ENCODE data around the gene PTPRT.

Gene PTPRT

GRCh38 chr20:42429761-42430458, 759.8 kb downstream of the PTPRT start:
- Histone ChIP-seq H3K4me1 (ENCODE audit: low read length) (no peaks in the 10 kb centered on the region), H3K27ac (ENCODE audit: low read length) (no peak overlapping the region), H3K9ac (ENCODE audit: low read length) (no peak overlapping the region), H3K36me3 (replicated peaks; ENCODE audit: insufficient read depth, low read length) (no peaks in the 10 kb centered on the region), H3F3A (ENCODE audit: insufficient read depth, low read length) (no peaks in the 10 kb centered on the region), H3K9me3 (replicated peaks; ENCODE audit: insufficient read depth, low read length) (no peaks in the 10 kb centered on the region), H4K20me1 (ENCODE audit: insufficient read depth, low read length) (no peaks in the 10 kb centered on the region), H3K9me2 (replicated peaks; ENCODE audit: insufficient read depth, low read length) (no peaks in the 10 kb centered on the region), H3K4me3 (ENCODE audit: low read length) (no peak overlapping the region), H3K4me2 (ENCODE audit: low read depth, low read length) (no peak overlapping the region), H3K27me3 (replicated peaks; ENCODE audit: insufficient read depth, low read length) (no peaks in the 10 kb centered on the region), H2AFZ (ENCODE audit: low read length) (no peak overlapping the region), H3K79me2 (ENCODE audit: low read length) (no peaks in the 10 kb centered on the region)
- TF ChIP-seq EZH2 (optimal IDR thresholded peaks at IDR 0.05; ENCODE audit: low read depth, low read length), result no peak
- TF ChIP-seq CTCF (IDR thresholded peaks at IDR 0.05; ENCODE audit: low read length), result no peak
- TF ChIP-seq EZH2phosphoT487 (IDR thresholded peaks at IDR 0.05; ENCODE audit: low read length), result no peak
- DNase-seq, result no peak

- no peaks in the 10 kb centered on the region for H3K9me2 ChIP-seq (replicated peaks; ENCODE audit: insufficient read depth, low read length)
These were observed 769.7 kb downstream of the PTPRT start for GRCh38 chr20:42419814-42420532.

GRCh38 chr20:42406826-42407225, 782.9 kb downstream of the PTPRT start:
- DNase-seq, result no peak
- H3K9me3 ChIP-seq (replicated peaks; ENCODE audit: insufficient read depth, low read length), result no peaks in the 10 kb centered on the region
- H3K27me3 ChIP-seq (replicated peaks; ENCODE audit: insufficient read depth, low read length), result no peaks in the 10 kb centered on the region
- H3K4me1 ChIP-seq (ENCODE audit: low read length), result no peaks in the 10 kb centered on the region
- no peaks in the 10 kb centered on the region for H3K36me3 ChIP-seq (replicated peaks; ENCODE audit: insufficient read depth, low read length)
- no peaks in the 10 kb centered on the region for H3K79me2 ChIP-seq (ENCODE audit: low read length)
- no peak overlapping the region for H3K4me2 ChIP-seq (ENCODE audit: low read depth, low read length)
- H3K27ac ChIP-seq (ENCODE audit: low read length), result no peak overlapping the region
- TF ChIP-seq CTCF (IDR thresholded peaks at IDR 0.05; ENCODE audit: low read length), result no peak
- TF ChIP-seq EZH2 (optimal IDR thresholded peaks at IDR 0.05; ENCODE audit: low read depth, low read length), result no peak
- TF ChIP-seq EZH2phosphoT487 (IDR thresholded peaks at IDR 0.05; ENCODE audit: low read length), result no peak
- no peak overlapping the region for H3K4me3 ChIP-seq (ENCODE audit: low read length)
- H3K9me2 ChIP-seq (replicated peaks; ENCODE audit: insufficient read depth, low read length), result no peaks in the 10 kb centered on the region
- no peak overlapping the region for H2AFZ ChIP-seq (ENCODE audit: low read length)
- H3F3A ChIP-seq (ENCODE audit: insufficient read depth, low read length), result no peaks in the 10 kb centered on the region
- H4K20me1 ChIP-seq (ENCODE audit: insufficient read depth, low read length), result no peaks in the 10 kb centered on the region
- H3K9ac ChIP-seq (ENCODE audit: low read length), result no peak overlapping the region

More at GRCh38 chr20:42419814-42420532, 769.7 kb downstream of the PTPRT start:
- Histone ChIP-seq H3K27ac (ENCODE audit: low read length) (no peak overlapping the region), H3F3A (ENCODE audit: insufficient read depth, low read length) (no peaks in the 10 kb centered on the region), H3K4me2 (ENCODE audit: low read depth, low read length) (no peak overlapping the region), H3K9me3 (replicated peaks; ENCODE audit: insufficient read depth, low read length) (no peaks in the 10 kb centered on the region), H3K79me2 (ENCODE audit: low read length) (no peaks in the 10 kb centered on the region), H2AFZ (ENCODE audit: low read length) (no peak overlapping the region), H3K9ac (ENCODE audit: low read length) (no peak overlapping the region), H3K27me3 (replicated peaks; ENCODE audit: insufficient read depth, low read length) (no peaks in the 10 kb centered on the region), H3K4me1 (ENCODE audit: low read length) (no peaks in the 10 kb centered on the region), H3K4me3 (ENCODE audit: low read length) (no peak overlapping the region), H3K36me3 (replicated peaks; ENCODE audit: insufficient read depth, low read length) (no peaks in the 10 kb centered on the region), H4K20me1 (ENCODE audit: insufficient read depth, low read length) (no peaks in the 10 kb centered on the region)
- no peak for DNase-seq
- TF ChIP-seq EZH2phosphoT487 (IDR thresholded peaks at IDR 0.05; ENCODE audit: low read length) (no peak), EZH2 (optimal IDR thresholded peaks at IDR 0.05; ENCODE audit: low read depth, low read length) (no peak), CTCF (IDR thresholded peaks at IDR 0.05; ENCODE audit: low read length) (no peak)

Measured in MM.1S (cell line).